Fibroblast of mammary gland (primary cell): Measurements from ENCODE around the gene HERC2.

ENCODE experiments used
- DNase-seq: peaks from one replicate; pipeline ENCODE4 v3.0.0-alpha.2; 2010; ENCODE audit warnings: low read depth
- H3K4me3 ChIP-seq: 2 replicates; pipeline ENCODE4 v1.5.1; 2011; ENCODE audit warnings: low read depth, mild to moderate bottlenecking, low read length, moderate library complexity; ENCODE audit not compliant: control insufficient read depth
- CTCF ChIP-seq: conservative IDR thresholded peaks from 2 replicates; pipeline ENCODE4 v1.5.1; 2011; ENCODE audit warnings: low read depth, low read length, inconsistent platforms; ENCODE audit not compliant: control insufficient read depth, insufficient read depth

HERC2 gene

GRCh38 chr15:28101201-28101600 lies 220.8 kb downstream of the HERC2 start:
- no peak overlapping the region for H3K4me3 ChIP-seq
- DNase-seq, result no peak
- no peak for TF ChIP-seq CTCF

- H3K4me3 ChIP-seq, result no peak overlapping the region
- no peak for DNase-seq
- TF ChIP-seq CTCF, result no peak
These were observed 221.3 kb downstream of the HERC2 start for GRCh38 chr15:28100516-28101195.

GRCh38 chr15:28099555-28100140 lies 222.3 kb downstream of the HERC2 start:
- H3K4me3 ChIP-seq, result no peak overlapping the region
- DNase-seq, result no peak
- TF ChIP-seq CTCF, result no peak

- no peak for DNase-seq
- no peak for TF ChIP-seq CTCF
- H3K4me3 ChIP-seq, result no peak within 1 kb of the TSS
These were observed 223.0 kb downstream of the HERC2 start, which contains the start of gene OCA2 for GRCh38 chr15:28098766-28099554. TSS of gene OCA2 (minus strand) at chr15:28099315. CDS start at chr15:28081874, 17,441 bp downstream.

GRCh38 chr15:28098360-28098765 lies 223.6 kb downstream of the HERC2 start:
- no peak for DNase-seq
- TF ChIP-seq CTCF, result no peak
- no peak overlapping the region for H3K4me3 ChIP-seq

- no peak overlapping the region for H3K4me3 ChIP-seq
- no peak for TF ChIP-seq CTCF
- no peak for DNase-seq
These were observed 224.2 kb downstream of the HERC2 start for GRCh38 chr15:28097656-28098359.
